Mesenteric fat pad (tissue), 1 donor: ENCODE results near the gene DIPK1B. TPM values are rescaled to one million over a fixed set of nuclear protein-coding genes. Genes with fewer than 3 reads are reported as not detected.
"Not testable (repeated sequence)": the region's sequence is repeated elsewhere in the genome, so short reads cannot be mapped to it uniquely, and the experiment has no call there.

Experiments
- DNase-seq: peaks from one replicate; pipeline ENCODE4 v3.0.0-alpha.2; 2020; ENCODE audit warnings: low spot score
- total RNA-seq: library from RNA; stranded (reverse); fragmentation: NEBNext Ultra II Directional; extraction: Animal tissue kit (Norgen Biotek cat#: 25700); gene quantifications from one replicate; pipeline ENCODE4 v1.2.1, GENCODE V29; 2021
- donor health status: DM: yes; HTN: yes; CAD: no.

DIPK1B gene
- total RNA-seq, 1 donor from 2014 or later: 3.9 TPM

GRCh38 chr9:136751814-136752213 is 39.4 kb downstream of the DIPK1B start:
- DNase-seq: no peak

- DNase-seq: no peak
Measured at GRCh38 chr9:136753371-136754058, 41.1 kb downstream of the DIPK1B start.

- no peak for DNase-seq
Measured at GRCh38 chr9:136754059-136754572, 41.7 kb downstream of the DIPK1B start.

GRCh38 chr9:136754626-136755301 is 42.4 kb downstream of the DIPK1B start:
- DNase-seq: no peak

GRCh38 chr9:136755302-136756133 is 43.1 kb downstream of the DIPK1B start:
- DNase-seq: not testable (repeated sequence)

GRCh38 chr9:136756134-136756438 is 43.7 kb downstream of the DIPK1B start:
- DNase-seq: no peak

- DNase-seq: no peak
Measured at GRCh38 chr9:136756836-136757235, 44.5 kb downstream of the DIPK1B start.

- no peak for DNase-seq
Measured at GRCh38 chr9:136757328-136757727, 45.0 kb downstream of the DIPK1B start.

- DNase-seq: no peak
Measured at GRCh38 chr9:136757751-136758140, 45.4 kb downstream of the DIPK1B start.

- DNase-seq: no peak
Measured at GRCh38 chr9:136759001-136759400, 46.6 kb downstream of the DIPK1B start.

- no peak for DNase-seq
Measured at GRCh38 chr9:136759436-136760325, 47.3 kb downstream of the DIPK1B start.

GRCh38 chr9:136760424-136760823 is 48.1 kb downstream of the DIPK1B start:
- no peak for DNase-seq

- not testable (repeated sequence) for DNase-seq
Measured at GRCh38 chr9:136760834-136761544, 48.6 kb downstream of the DIPK1B start.

GRCh38 chr9:136761545-136761981 is 49.2 kb downstream of the DIPK1B start:
- no peak for DNase-seq

- DNase-seq: no peak
Measured at GRCh38 chr9:136762221-136762691, 49.9 kb downstream of the DIPK1B start.

- no peak for DNase-seq
Measured at GRCh38 chr9:136762915-136763648, 50.7 kb downstream of the DIPK1B start.

GRCh38 chr9:136763649-136764035 is 51.3 kb downstream of the DIPK1B start:
- DNase-seq: no peak

GRCh38 chr9:136764301-136764891 is 52.0 kb downstream of the DIPK1B start, which contains the start of gene LCN15:
TSS of gene LCN15 (minus strand) at chr9:136764518. CDS start at chr9:136764488, 30 bp downstream.
- DNase-seq: no peak

GRCh38 chr9:136765041-136765440 is 52.7 kb downstream of the DIPK1B start:
- DNase-seq: no peak
